ENCODE results near the gene RICTOR. TPM values are rescaled to one million over a fixed set of nuclear protein-coding genes. Genes with fewer than 3 reads are reported as not detected.

The RICTOR gene
- polyA plus RNA-seq, 3 donors, result 3.5 to 12.8 (median 7.0) TPM

- Histone ChIP-seq H3K27me3 (ENCODE audit: control insufficient read depth in 2 of 2, insufficient read depth in 2 of 2, low read length in 2 of 2) (no peaks in the 10 kb centered on the region), H3K36me3 (replicated peaks in 1 of 2; ENCODE audit: control insufficient read depth in 1 of 2, insufficient read depth in 2 of 2, low read length in 2 of 2) (no peaks in the 10 kb centered on the region), H4K20me1 (ENCODE audit: insufficient read depth, low read length) (no peaks in the 10 kb centered on the region), H3K4me2 (replicated peaks; ENCODE audit: extremely low read depth, low read length, poor library complexity, severe bottlenecking) (no peak overlapping the region), H3K4me1 (ENCODE audit: control insufficient read depth in 1 of 2, insufficient read depth in 2 of 2, low read length in 2 of 2) (no peaks in the 10 kb centered on the region), H3K9ac (ENCODE audit: insufficient read depth, low read length, poor library complexity, severe bottlenecking) (no peak overlapping the region), H3K9me3 (replicated peaks in 1 of 2; ENCODE audit: control insufficient read depth in 1 of 2, insufficient read depth in 1 of 2, low read length in 2 of 2) (peaks cover 0 to 19% of the 10 kb centered on the region in 2 donors), H3K27ac (ENCODE audit: low read depth in 1 of 2, low read length in 2 of 2) (no peak overlapping the region), H2AFZ (ENCODE audit: insufficient read depth, low read depth, low read length, poor library complexity, severe bottlenecking) (no peak overlapping the region), H3K4me3 (replicated peaks in 1 of 3; ENCODE audit: low read depth in 2 of 3, low read length in 3 of 3) (no peak overlapping the region), H3K79me2 (ENCODE audit: insufficient read depth, low read length) (no peaks in the 10 kb centered on the region)
- no peak for DNase-seq
- intact Hi-C loops (cut with micrococcal nuclease), result no loop called here
- 95% methylated on average over 4 of the region's 5 CpGs for WGBS (ENCODE audit: insufficient coverage)
- H3K36me3 Mint-ChIP-seq, result no peaks in the 10 kb centered on the region
- no peak for TF ChIP-seq CTCF (IDR thresholded peaks at IDR 0.05)
- no peak overlapping the region for H3K27ac Mint-ChIP-seq
- peaks cover 2 to 7% (median 5%) of the 10 kb centered on the region in 3 donors for H3K27me3 Mint-ChIP-seq (ENCODE audit: low read depth in 3 of 3)
- H3K4me1 Mint-ChIP-seq, result no peaks in the 10 kb centered on the region
- peaks cover 7 to 18% (median 14%) of the 10 kb centered on the region in 7 donors for H3K9me3 Mint-ChIP-seq
- no peak overlapping the region for H3K4me3 Mint-ChIP-seq
Measured at GRCh38 chr5:38899936-38900335, 174.3 kb downstream of the RICTOR start.

- H3K27me3 Mint-ChIP-seq (ENCODE audit: low read depth in 3 of 3), result peaks cover 0 to 12% (median 9%) of the 10 kb centered on the region in 3 donors
- Histone ChIP-seq H3K4me2 (replicated peaks; ENCODE audit: extremely low read depth, low read length, poor library complexity, severe bottlenecking) (no peak overlapping the region), H3K36me3 (replicated peaks in 1 of 2; ENCODE audit: control insufficient read depth in 1 of 2, insufficient read depth in 2 of 2, low read length in 2 of 2) (no peaks in the 10 kb centered on the region), H2AFZ (ENCODE audit: insufficient read depth, low read depth, low read length, poor library complexity, severe bottlenecking) (no peak overlapping the region), H3K9me3 (replicated peaks in 1 of 2; ENCODE audit: control insufficient read depth in 1 of 2, insufficient read depth in 1 of 2, low read length in 2 of 2) (peaks cover 0 to 13% of the 10 kb centered on the region in 2 donors), H3K27ac (ENCODE audit: low read depth in 1 of 2, low read length in 2 of 2) (no peak overlapping the region), H4K20me1 (ENCODE audit: insufficient read depth, low read length) (no peaks in the 10 kb centered on the region), H3K9ac (ENCODE audit: insufficient read depth, low read length, poor library complexity, severe bottlenecking) (no peak overlapping the region), H3K4me1 (ENCODE audit: control insufficient read depth in 1 of 2, insufficient read depth in 2 of 2, low read length in 2 of 2) (no peaks in the 10 kb centered on the region), H3K79me2 (ENCODE audit: insufficient read depth, low read length) (no peaks in the 10 kb centered on the region), H3K4me3 (replicated peaks in 1 of 3; ENCODE audit: low read depth in 2 of 3, low read length in 3 of 3) (no peak overlapping the region), H3K27me3 (ENCODE audit: control insufficient read depth in 2 of 2, insufficient read depth in 2 of 2, low read length in 2 of 2) (no peaks in the 10 kb centered on the region)
- H3K4me3 Mint-ChIP-seq, result no peak overlapping the region
- H3K27ac Mint-ChIP-seq, result no peak overlapping the region
- TF ChIP-seq CTCF (IDR thresholded peaks at IDR 0.05), result no peak
- H3K4me1 Mint-ChIP-seq, result no peaks in the 10 kb centered on the region
- no CpG with 5 or more reads among the region's 3 CpGs for WGBS (ENCODE audit: insufficient coverage)
- H3K9me3 Mint-ChIP-seq, result peaks cover 6 to 22% (median 9%) of the 10 kb centered on the region in 7 donors
- no peak for DNase-seq
- H3K36me3 Mint-ChIP-seq, result no peaks in the 10 kb centered on the region
- intact Hi-C loops (cut with micrococcal nuclease), result no loop called here
Measured at GRCh38 chr5:38896760-38897159, 177.4 kb downstream of the RICTOR start.

Data from CD14-positive monocyte (primary cell).